ENCODE data around the gene IFIT3.

The IFIT3 gene

DNA sequence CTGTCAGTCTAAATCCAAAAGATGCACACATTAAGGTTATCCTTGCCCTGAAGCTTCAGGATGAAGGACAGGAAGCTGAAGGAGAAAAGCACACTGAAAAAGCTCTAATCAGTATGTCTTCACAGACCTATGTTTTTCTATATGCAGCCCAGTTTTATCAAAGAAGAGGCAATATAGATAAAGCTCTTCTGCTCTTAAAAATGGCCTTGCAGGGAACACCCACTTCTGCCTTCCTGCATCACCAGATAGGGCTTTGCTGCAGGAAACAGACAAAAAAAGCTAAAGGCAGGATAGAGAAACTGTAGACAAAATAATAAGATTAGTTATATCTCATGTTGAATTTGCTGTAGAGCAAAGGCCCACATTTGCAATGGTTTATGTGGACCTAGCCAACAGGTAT lies 35.1 kb downstream of the IFIT3 start:
- DNase-seq (ENCODE audit: low spot score) = no peak

GRCh38 chr10:89363729-89364442 lies 36.1 kb downstream of the IFIT3 start:
- no peak for DNase-seq (ENCODE audit: low spot score)

DNA sequence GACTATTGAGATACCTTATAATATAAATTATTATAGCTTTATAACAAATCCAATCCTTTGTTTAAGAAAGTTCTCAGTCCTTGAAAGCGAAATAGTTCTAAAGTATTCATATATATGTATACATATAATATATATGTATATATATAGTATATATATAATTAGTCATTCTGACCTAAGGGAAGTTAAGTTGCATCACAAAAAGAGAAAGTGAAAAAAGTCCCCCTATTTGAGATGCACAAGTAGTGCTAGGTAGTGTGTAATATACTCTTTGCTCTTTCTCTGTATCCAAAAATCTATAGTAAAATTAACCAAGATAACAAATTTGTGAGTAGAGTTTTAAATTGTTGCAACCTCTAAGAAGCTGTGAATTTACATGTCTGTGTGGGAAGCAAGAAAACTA lies 36.7 kb downstream of the IFIT3 start:
- no peak for DNase-seq (ENCODE audit: low spot score)

DNA sequence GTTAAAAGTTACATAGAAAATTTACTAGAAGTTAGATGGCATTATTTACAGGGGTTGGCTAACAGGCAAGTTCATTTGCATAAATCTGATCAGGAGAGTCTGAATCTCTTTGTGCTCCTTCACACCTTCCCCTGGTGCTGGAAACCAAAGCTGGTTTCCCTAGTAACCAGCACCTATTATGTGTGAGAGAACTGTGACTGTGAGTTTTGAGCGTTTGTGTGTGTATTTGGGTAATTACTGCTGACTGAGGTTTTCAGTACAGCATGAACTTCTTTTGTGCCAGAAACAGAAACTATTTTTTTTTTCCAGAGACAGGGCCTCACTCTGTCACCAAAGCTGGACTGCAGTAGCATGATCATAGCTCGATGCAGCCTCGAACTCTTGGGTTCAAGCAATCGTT lies 39.7 kb downstream of the IFIT3 start:
- no peak for DNase-seq (ENCODE audit: low spot score)

DNA sequence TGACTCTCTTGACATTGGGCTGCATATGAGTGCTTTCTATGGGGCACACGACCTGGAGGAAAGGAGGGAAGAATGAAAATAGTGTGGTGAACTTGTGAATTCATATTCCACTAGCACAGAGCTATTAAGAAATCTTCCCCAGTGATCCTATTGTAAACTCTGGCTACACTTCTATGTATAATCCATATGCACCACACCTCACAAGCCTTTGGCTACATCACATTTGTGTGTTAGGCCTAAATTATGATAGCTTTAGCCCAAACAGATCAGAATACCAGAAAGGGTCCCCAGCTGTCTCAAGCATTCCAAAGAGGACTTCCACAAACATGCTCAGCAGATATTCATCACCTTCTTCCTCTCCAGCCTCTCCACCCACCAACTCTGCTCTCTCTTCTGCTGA lies 40.3 kb downstream of the IFIT3 start:
- no peak for DNase-seq (ENCODE audit: low spot score)

DNA sequence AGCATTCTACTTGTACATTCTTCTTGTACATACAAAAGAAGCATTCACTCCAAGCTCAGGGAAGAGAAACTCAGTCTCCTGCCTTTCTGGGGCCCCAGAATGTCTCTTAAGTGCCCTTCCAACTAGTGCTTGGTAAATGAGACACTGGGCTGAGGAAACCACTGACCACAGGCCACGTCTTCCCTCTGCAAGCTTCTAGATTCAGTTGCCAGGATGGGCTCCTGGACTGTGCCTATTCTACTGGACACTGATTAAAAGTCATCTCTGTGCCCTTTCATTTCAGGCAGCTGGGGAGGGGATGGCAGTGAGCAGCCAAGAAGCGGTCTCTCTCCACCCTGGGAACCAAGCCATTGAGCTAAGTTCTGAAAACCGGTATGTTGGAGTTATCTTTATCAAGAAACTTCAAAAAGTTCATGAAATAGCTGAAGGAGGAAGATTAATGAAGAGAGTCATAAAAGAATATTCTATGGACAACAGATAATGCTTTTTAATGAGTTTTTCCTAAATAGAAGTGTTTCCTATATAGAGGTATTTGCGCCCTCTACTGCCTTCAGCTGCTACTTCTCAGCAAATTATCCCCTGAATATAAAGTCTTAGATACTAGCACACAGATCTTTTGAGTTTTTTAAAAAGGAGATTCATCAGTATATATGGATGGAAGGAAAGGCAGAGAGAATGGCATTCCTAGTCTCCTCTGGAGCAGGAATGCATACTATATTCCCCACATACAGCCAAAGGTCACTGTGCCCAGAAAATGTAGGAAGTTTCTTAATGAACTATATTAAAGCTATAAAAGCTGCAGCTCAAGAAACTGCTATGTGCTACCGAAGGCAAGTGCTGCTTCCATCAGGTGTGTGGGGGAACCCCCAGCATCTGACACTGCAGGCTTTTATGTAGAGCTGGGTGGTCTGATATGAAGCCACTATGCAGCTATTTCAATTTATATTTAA lies 41.6 kb downstream of the IFIT3 start:
- DNase-seq (ENCODE audit: low spot score) = no peak

- DNase-seq (ENCODE audit: low spot score) = no peak
Measured at GRCh38 chr10:89371079-89371478, 43.3 kb downstream of the IFIT3 start.

GRCh38 chr10:89371987-89372386 lies 44.2 kb downstream of the IFIT3 start:
- no peak for DNase-seq (ENCODE audit: low spot score)

GRCh38 chr10:89373916-89374711 lies 46.3 kb downstream of the IFIT3 start:
- DNase-seq (ENCODE audit: low spot score) = no peak

DNA sequence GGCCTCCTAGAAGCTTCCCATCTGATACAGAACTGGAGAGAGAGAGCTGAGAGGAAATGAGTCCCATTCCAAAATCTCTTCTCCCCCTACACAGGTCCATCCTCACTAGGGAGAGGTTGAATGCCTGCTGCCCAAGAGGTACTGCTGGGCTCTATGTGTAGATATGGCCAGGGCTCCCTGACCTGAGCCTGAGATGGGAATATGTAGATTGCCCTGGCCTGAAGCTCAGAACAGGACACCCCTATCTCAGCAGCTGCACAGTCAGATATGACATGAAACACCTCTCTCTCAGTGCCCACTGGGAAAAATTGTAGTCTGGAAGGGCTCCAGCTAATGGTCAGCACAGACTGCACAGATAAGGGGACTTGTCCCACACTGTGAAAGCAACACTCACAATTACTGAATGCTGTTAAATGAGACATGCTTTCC lies 46.9 kb downstream of the IFIT3 start:
- DNase-seq (ENCODE audit: low spot score) = no peak

DNA sequence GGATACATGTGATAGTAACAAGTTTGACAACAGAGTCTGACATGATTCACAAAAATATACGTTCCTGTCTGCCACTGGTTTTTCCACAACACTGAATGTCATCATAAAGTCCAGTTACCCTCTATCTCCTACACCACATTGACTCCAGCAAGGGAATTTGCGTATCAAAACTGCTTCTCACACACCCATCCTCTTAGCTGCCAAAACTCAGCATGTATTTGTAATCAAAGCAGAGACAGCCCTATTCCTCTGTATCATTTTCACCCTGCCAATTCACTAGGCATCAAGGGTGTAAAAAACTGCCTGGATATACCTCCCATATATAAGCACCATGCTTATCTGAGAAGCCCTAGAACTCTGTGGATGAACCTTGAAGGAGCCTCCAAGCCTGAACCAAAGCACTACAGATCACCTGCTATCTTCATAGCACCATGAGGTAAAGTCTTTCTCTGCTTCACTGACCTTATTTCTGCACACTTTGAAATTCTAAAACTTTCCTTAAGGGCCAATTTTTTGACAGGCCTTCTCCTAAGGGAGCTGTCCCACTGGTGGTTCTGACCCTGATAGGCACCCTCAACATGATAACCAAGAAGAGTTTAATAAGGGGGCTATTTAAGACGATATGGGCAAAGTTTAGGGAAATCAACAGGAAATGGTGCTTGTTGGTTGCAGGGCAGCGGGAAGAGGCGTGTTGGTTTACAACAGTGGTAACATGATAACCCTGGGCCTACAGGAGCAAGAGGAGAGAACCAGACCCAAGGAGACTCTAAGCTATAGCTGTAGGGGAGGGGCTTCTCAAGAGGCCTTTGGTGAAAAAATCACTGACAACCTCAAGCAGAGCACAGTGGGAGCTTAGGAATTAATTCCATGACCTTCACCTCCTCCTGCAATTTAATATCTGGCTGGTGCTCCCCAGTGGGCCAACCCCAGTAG lies 50.2 kb downstream of the IFIT3 start, which contains the start of gene IFIT1B:
TSS of gene IFIT1B (plus strand) at position 352 of the 933 bp plus-strand sequence. CDS start at position 432, 80 bp downstream.
- no peak for DNase-seq (ENCODE audit: low spot score)

- no peak for DNase-seq (ENCODE audit: low spot score)
Measured at GRCh38 chr10:89379103-89379502, 51.3 kb downstream of the IFIT3 start.

- DNase-seq (ENCODE audit: low spot score) = no peak
Measured at GRCh38 chr10:89382757-89383156, 55.0 kb downstream of the IFIT3 start.

DNA sequence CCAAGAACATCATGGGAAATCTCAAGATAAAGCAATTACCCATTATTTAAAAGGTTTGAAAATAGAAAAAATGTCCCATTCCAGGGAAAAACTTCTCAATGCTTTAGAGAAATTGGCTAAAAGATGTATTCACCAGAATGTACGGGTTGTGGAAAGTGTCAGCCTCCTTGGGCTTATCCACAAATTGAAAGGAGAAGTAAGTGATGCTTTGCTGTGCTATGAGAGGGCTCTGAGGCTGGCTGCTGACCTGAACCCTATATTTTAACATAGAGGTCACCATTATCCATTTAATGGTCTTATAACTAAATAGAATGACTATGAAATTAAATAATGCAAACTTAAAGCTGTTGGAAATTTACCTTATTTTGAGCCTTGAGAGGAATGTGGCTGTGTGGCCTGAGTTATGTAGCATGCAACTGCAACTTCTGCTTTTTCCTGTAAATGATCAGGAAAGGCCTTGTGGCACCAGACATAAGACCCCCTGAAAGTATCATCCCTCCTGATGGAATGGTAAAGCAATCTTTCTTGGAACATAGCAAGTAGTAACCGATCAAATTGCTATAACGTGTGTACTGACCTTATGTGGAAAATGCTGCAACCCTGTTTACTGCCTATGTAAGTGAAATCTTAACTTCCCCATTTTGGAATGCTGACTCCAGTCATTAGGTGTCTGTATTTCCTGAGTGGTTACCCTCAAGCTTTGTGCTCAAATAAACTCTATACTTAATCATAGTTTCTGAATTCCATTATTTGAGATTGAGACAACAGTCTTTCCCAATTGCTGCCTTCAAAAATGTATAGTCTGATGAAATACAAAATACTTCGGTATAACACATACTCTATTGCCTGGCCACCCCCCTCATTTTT lies 56.9 kb downstream of the IFIT3 start:
- DNase-seq (ENCODE audit: low spot score) = no peak

DNA sequence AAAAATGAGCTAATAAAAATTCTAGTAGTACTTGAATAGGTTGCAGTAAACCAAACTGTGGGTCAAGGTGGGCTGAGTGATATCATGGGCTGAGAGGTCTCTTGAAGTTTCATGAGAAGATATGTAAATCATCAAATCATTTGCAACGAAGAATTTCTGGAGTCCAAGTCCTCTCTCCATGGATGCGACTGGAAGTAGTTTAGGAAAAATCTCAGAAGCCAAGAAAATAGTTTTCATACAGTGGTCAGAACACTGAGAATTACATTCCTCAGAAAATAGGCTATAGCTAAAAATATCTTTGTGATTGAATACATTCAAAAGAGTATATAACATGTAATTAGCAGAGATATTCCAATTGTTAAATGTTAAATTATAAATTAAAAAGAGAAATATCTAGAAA lies 61.0 kb downstream of the IFIT3 start:
- DNase-seq (ENCODE audit: low spot score) = no peak

- DNase-seq (ENCODE audit: low spot score) = no peak
Measured at GRCh38 chr10:89389254-89389653, 61.5 kb downstream of the IFIT3 start.
